Keratinocyte (primary cell): ENCODE data around the gene NME7.

Experiments
- EZH2 ChIP-seq: IDR thresholded peaks from one replicate; pipeline ENCODE4 v1.6.1; 2012; ENCODE audit warnings: inconsistent platforms, mild to moderate bottlenecking, low read length, moderate library complexity
- TF ChIP-seq, protein P1 (sequence below), 3 experiments: IDR thresholded peaks in 1 of 3; conservative IDR thresholded peaks in 1 of 3; optimal IDR thresholded peaks in 1 of 3; 2 replicates in 2 of 3; 3 replicates in 1 of 3; pipeline versions ENCODE3 to v1.5.1; 2011; ENCODE audit warnings: low read length in 3 of 3, mild to moderate bottlenecking in 3 of 3, moderate library complexity in 2 of 3, control low read depth in 1 of 3, inconsistent platforms in 1 of 3; ENCODE audit not compliant: insufficient read depth in 2 of 3; ENCODE audit errors: extremely low read depth in 1 of 3

DNA sequence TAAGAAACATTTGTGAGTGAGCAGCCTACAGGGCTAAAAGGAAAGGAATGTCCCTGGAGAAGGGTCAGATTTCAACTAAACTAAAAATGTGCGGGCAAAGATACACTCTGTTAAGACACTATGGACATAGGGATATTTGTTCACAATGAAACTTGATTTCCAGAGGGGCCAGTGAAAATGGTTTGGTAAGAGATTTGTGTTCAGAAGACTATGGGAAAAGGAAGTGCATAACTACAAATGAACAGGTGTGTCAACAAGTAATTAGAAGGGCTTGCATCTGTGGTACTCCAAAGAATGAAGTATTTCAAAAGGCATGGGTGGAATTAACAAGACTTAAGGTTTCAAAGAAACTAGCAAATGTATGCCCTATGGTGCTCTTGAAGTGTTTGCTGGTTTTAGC lies 60.4 kb downstream of the NME7 start:
- TF ChIP-seq, protein P1, sequence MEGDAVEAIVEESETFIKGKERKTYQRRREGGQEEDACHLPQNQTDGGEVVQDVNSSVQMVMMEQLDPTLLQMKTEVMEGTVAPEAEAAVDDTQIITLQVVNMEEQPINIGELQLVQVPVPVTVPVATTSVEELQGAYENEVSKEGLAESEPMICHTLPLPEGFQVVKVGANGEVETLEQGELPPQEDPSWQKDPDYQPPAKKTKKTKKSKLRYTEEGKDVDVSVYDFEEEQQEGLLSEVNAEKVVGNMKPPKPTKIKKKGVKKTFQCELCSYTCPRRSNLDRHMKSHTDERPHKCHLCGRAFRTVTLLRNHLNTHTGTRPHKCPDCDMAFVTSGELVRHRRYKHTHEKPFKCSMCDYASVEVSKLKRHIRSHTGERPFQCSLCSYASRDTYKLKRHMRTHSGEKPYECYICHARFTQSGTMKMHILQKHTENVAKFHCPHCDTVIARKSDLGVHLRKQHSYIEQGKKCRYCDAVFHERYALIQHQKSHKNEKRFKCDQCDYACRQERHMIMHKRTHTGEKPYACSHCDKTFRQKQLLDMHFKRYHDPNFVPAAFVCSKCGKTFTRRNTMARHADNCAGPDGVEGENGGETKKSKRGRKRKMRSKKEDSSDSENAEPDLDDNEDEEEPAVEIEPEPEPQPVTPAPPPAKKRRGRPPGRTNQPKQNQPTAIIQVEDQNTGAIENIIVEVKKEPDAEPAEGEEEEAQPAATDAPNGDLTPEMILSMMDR (optimal IDR thresholded peaks at IDR 0.05 in 1 of 3, IDR thresholded peaks at IDR 0.05 in 1 of 3, conservative IDR thresholded peaks at IDR 0.05 in 1 of 3; ENCODE audit: extremely low read depth in 1 of 3, insufficient read depth in 2 of 3, low read length in 3 of 3): no peak
- TF ChIP-seq EZH2: no peak
